ENCODE measurements around the gene TMEM80. TPM values are rescaled to one million over a fixed set of nuclear protein-coding genes. Genes with fewer than 3 reads are reported as not detected.
A peak's percentile ranks its signal among the peaks of the same experiment; 100 is the strongest.

TMEM80 gene
- total and polyA plus RNA-seq, 10 of the 15 experiments (the other 5 are each of a cell fraction or from before 2014, with no cell fraction given), result 6.7 to 30.9 (median 20.7) TPM

GRCh38 chr11:720017-720641 is 24.5 kb downstream of the TMEM80 start (continued):
- TF ChIP-seq RELA (IDR thresholded peaks at IDR 0.05; ENCODE audit: borderline replicate concordance, partially characterized antibody), result no peak
- TF ChIP-seq ZNF274 (IDR thresholded peaks at IDR 0.05; ENCODE audit: insufficient read depth, insufficient read length), result no peak
- TF ChIP-seq PML (IDR thresholded peaks at IDR 0.05; ENCODE audit: low read length), result no peak
- no peak for TF ChIP-seq MTA3 (IDR thresholded peaks at IDR 0.05; ENCODE audit: borderline replicate concordance, low read length)
- no peak for TF ChIP-seq RBBP5 (conservative IDR thresholded peaks at IDR 0.05)
- TF ChIP-seq CBX5 (IDR thresholded peaks at IDR 0.05; ENCODE audit: low read depth), result no peak
- no peak for TF ChIP-seq GATAD2B (conservative IDR thresholded peaks at IDR 0.05; ENCODE audit: low read depth)
- no peak for TF ChIP-seq GABPA (IDR thresholded peaks at IDR 0.05; ENCODE audit: low read depth)
- no peak for TF ChIP-seq POLR2AphosphoS2 (IDR thresholded peaks at IDR 0.05; ENCODE audit: low read depth, low read length)

GRCh38 chr11:720642-721246 is 25.1 kb downstream of the TMEM80 start:
- Histone ChIP-seq H3K27ac (ENCODE audit: control insufficient read depth, insufficient read depth) (no peak overlapping the region), H2AFZ (ENCODE audit: control insufficient read depth, low read depth, low read length) (peak overlapping the region; percentile 64), H3K4me3 (peak overlapping the region; percentile 57), H3K4me2 (ENCODE audit: control insufficient read depth, insufficient read depth) (peak overlapping the region; percentile 84), H3K9me3 (replicated peaks; ENCODE audit: control insufficient read depth, insufficient read depth, low read length) (no peaks in the 10 kb centered on the region), H3K79me2 (ENCODE audit: control insufficient read depth, insufficient read depth, low read length) (no peaks in the 10 kb centered on the region), H3K4me1 (ENCODE audit: control insufficient read depth, insufficient read depth, low read length) (peaks cover 12% of the 10 kb centered on the region), H4K20me1 (ENCODE audit: control insufficient read depth, insufficient read depth) (no peaks in the 10 kb centered on the region), H3K36me3 (ENCODE audit: control insufficient read depth in 2 of 2, insufficient read depth in 2 of 2, low read length in 1 of 2) (no peaks in the 10 kb centered on the region), H3K27me3 (replicated peaks in 1 of 2; ENCODE audit: control insufficient read depth in 2 of 2, insufficient read depth in 2 of 2, low read length in 1 of 2) (0 out of 4 replicates have a peak, but pooled peaks cover 0 to 3% of the 10 kb centered on the region in 2 experiments), H3K9ac (ENCODE audit: control insufficient read depth, insufficient read depth, low read length) (no peak overlapping the region)
- 17% methylated on average over 20 of the region's 53 CpGs for WGBS (ENCODE audit: insufficient coverage, insufficient replicate concordance, low lambda C conversion rate, missing lambda C conversion rate)
- CTCF ChIA-PET, result interaction anchor here (7.4 to 8.6 kb wide), 2 partner anchors 25 to 59 kb away, joined by 91 to 127 read pairs; partner anchors contain the start of genes DEAF1 and TMEM80
- FAIRE-seq (no peak), DNase-seq (ENCODE audit: low read depth, low spot score) (no peak), ATAC-seq (peak; percentile 79)
- intact Hi-C loops (cut with micrococcal nuclease; ENCODE audit: unreplicated experiment) (loop anchor here (2.0 to 5.0 kb wide), 2 partner anchors 24 to 103 kb away; partner anchors contain the start of gene IRF7), in situ Hi-C loops (cut with MboI) (loop anchor here (10.0 kb wide), 1 partner anchor 56 kb away; no protein-coding TSS in a partner anchor)
- BruUV-seq (replicated peaks), result no TSS peak
- RAD21 ChIA-PET (ENCODE audit: unreplicated experiment), result interaction anchor here (2.2 to 6.3 kb wide), 3 partner anchors 26 to 166 kb away, joined by 10 to 112 read pairs (median 22); partner anchors contain the start of genes DEAF1 and TMEM80
- SMC1A ChIA-PET (ENCODE audit: uncharacterized antibody, unreplicated experiment), result interaction anchor here (1.2 to 2.7 kb wide), 3 partner anchors 24 to 60 kb away, joined by 3 to 30 read pairs (median 3); partner anchors contain the start of gene TMEM80
- POLR2A ChIA-PET, result interaction anchor here (1.0 to 8.2 kb wide), 2 partner anchors 14 to 25 kb away, joined by 3 to 72 read pairs; partner anchors contain the start of genes DEAF1 and TMEM80
- TF ChIP-seq MTA2 (IDR thresholded peaks at IDR 0.05; ENCODE audit: low read depth) (no peak), BHLHE40 (IDR thresholded peaks at IDR 0.05; ENCODE audit: borderline replicate concordance in 1 of 2, low read depth in 2 of 2, low read length in 1 of 2) (peak in 1 of 2 experiments; percentile 28; a peak in 1 of 4 replicates), PKNOX1 (IDR thresholded peaks at IDR 0.05) (peak; percentile 75), NR2C2 (IDR thresholded peaks at IDR 0.05; ENCODE audit: borderline replicate concordance, control insufficient read depth, insufficient read length, low read depth) (no peak), PBX3 (IDR thresholded peaks at IDR 0.05; ENCODE audit: insufficient replicate concordance, low read depth, low read length) (peak; percentile 48), EGR1 (IDR thresholded peaks at IDR 0.05; ENCODE audit: borderline replicate concordance in 1 of 2, low read depth in 2 of 2, low read length in 2 of 2) (peak in 1 of 2 experiments; percentile 48; a peak in 1 of 3 replicates), HSF1 (IDR thresholded peaks at IDR 0.05; ENCODE audit: low read depth, low read length) (no peak)

All from GM12878 (cell line).